ENCODE results near the gene ARL8B. TPM values are rescaled to one million over a fixed set of nuclear protein-coding genes. Genes with fewer than 3 reads are reported as not detected.

ARL8B gene
- polyA plus RNA-seq, 1 donor from 2014 or later = 103 TPM

- no peaks in the 10 kb centered on the region for H4K20me1 ChIP-seq (ENCODE audit: insufficient read depth)
- H3K9me2 ChIP-seq (ENCODE audit: insufficient read depth, low read length) = no peaks in the 10 kb centered on the region
- H3K9ac ChIP-seq (ENCODE audit: low read length) = no peak overlapping the region
- no peaks in the 10 kb centered on the region for H3K79me2 ChIP-seq (replicated peaks; ENCODE audit: insufficient read depth, low read length)
- no peaks in the 10 kb centered on the region for H3K27me3 ChIP-seq (ENCODE audit: insufficient read depth, low read depth, low read length)
- no peak overlapping the region for H3K4me3 ChIP-seq (ENCODE audit: low read length)
- H3F3A ChIP-seq (ENCODE audit: insufficient read depth, low read length, poor library complexity, severe bottlenecking) = no peaks in the 10 kb centered on the region
- H2AFZ ChIP-seq (ENCODE audit: low read depth, low read length) = no peak overlapping the region
- H3K36me3 ChIP-seq (ENCODE audit: insufficient read depth, low read length) = no peaks in the 10 kb centered on the region
- no peaks in the 10 kb centered on the region for H3K9me3 ChIP-seq (ENCODE audit: low read length)
- H3K27ac ChIP-seq (ENCODE audit: low read length) = no peak overlapping the region
- H3K4me2 ChIP-seq (ENCODE audit: low read length) = no peak overlapping the region
- TF ChIP-seq MXI1 (conservative IDR thresholded peaks at IDR 0.05; ENCODE audit: poor library complexity, severe bottlenecking) (no peak), TAF1 (IDR thresholded peaks at IDR 0.05; ENCODE audit: low read depth) (no peak), POLR2AphosphoS5 (IDR thresholded peaks at IDR 0.05) (no peak)
These were observed 23.7 kb upstream of the ARL8B start for GRCh38 chr3:5098346-5098745.

DNA sequence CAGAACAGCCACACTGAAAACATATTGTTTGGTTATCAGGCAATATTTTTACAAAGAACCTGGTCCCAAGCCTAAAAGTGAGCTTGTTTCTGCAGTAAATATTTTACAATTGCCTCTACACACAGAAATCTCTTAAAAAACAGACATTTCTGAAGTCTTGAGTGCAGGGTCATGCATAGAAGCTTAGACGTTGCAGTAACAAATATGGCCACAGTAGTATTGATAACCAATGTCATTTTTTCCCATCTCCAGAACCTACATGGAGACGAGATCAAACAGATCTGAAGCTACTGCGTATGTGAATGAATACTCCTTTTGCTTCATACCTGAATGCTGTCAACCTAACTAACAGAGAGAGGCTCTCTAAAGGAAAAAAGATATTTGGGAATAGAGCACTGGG is 19.6 kb upstream of the ARL8B start:
- TF ChIP-seq TAF1 (IDR thresholded peaks at IDR 0.05; ENCODE audit: low read depth) = no peak

DNA sequence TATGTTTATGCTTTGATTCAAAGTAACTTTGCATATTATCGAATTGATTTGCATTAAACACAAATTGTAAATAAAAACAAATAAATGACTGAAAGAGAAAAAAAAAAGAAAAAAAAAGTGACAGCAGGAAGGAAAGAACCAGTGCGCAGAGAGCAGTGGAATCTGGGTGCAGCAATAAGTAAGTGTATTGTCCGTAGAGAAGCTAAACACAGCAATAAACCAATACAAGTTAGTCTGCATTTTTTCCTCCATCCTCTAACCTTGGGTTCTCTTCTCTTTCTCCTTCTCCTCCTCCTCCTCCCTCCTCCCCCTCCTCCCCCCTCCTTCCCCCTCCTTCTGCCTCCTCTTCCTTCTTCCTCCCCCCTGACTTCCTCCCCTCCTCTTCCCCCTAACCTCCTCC is 18.3 kb upstream of the ARL8B start:
- Histone ChIP-seq H3K27me3 (ENCODE audit: insufficient read depth, low read depth, low read length) (no peaks in the 10 kb centered on the region), H3K4me2 (ENCODE audit: low read length) (no peak overlapping the region), H3K27ac (ENCODE audit: low read length) (no peak overlapping the region), H3K36me3 (ENCODE audit: insufficient read depth, low read length) (no peaks in the 10 kb centered on the region), H3F3A (ENCODE audit: insufficient read depth, low read length, poor library complexity, severe bottlenecking) (no peaks in the 10 kb centered on the region), H3K79me2 (replicated peaks; ENCODE audit: insufficient read depth, low read length) (no peaks in the 10 kb centered on the region), H3K9ac (ENCODE audit: low read length) (no peak overlapping the region), H3K4me3 (ENCODE audit: low read length) (no peak overlapping the region), H2AFZ (ENCODE audit: low read depth, low read length) (no peak overlapping the region), H3K9me3 (ENCODE audit: low read length) (no peaks in the 10 kb centered on the region), H3K9me2 (ENCODE audit: insufficient read depth, low read length) (no peaks in the 10 kb centered on the region), H4K20me1 (ENCODE audit: insufficient read depth) (no peaks in the 10 kb centered on the region)
- TF ChIP-seq SMC3 (conservative IDR thresholded peaks at IDR 0.05; ENCODE audit: poor library complexity) (no peak), POLR2AphosphoS5 (IDR thresholded peaks at IDR 0.05) (no peak), EZH2 (IDR thresholded peaks at IDR 0.05; ENCODE audit: borderline replicate concordance, insufficient read depth, low read length, poor library complexity, severe bottlenecking) (no peak), CTCF (IDR thresholded peaks at IDR 0.05; ENCODE audit: poor library complexity, severe bottlenecking) (no peak), MXI1 (conservative IDR thresholded peaks at IDR 0.05; ENCODE audit: poor library complexity, severe bottlenecking) (no peak), TAF1 (IDR thresholded peaks at IDR 0.05; ENCODE audit: low read depth) (no peak), RAD21 (conservative IDR thresholded peaks at IDR 0.05) (no peak), EP300 (conservative IDR thresholded peaks at IDR 0.05; ENCODE audit: poor library complexity, severe bottlenecking) (no peak)
- TF ChIP-seq, protein P1, sequence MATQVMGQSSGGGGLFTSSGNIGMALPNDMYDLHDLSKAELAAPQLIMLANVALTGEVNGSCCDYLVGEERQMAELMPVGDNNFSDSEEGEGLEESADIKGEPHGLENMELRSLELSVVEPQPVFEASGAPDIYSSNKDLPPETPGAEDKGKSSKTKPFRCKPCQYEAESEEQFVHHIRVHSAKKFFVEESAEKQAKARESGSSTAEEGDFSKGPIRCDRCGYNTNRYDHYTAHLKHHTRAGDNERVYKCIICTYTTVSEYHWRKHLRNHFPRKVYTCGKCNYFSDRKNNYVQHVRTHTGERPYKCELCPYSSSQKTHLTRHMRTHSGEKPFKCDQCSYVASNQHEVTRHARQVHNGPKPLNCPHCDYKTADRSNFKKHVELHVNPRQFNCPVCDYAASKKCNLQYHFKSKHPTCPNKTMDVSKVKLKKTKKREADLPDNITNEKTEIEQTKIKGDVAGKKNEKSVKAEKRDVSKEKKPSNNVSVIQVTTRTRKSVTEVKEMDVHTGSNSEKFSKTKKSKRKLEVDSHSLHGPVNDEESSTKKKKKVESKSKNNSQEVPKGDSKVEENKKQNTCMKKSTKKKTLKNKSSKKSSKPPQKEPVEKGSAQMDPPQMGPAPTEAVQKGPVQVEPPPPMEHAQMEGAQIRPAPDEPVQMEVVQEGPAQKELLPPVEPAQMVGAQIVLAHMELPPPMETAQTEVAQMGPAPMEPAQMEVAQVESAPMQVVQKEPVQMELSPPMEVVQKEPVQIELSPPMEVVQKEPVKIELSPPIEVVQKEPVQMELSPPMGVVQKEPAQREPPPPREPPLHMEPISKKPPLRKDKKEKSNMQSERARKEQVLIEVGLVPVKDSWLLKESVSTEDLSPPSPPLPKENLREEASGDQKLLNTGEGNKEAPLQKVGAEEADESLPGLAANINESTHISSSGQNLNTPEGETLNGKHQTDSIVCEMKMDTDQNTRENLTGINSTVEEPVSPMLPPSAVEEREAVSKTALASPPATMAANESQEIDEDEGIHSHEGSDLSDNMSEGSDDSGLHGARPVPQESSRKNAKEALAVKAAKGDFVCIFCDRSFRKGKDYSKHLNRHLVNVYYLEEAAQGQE (IDR thresholded peaks at IDR 0.05; ENCODE audit: borderline replicate concordance) = no peak

More for the DNA sequence above, 19.6 kb upstream of the ARL8B start:
- no peaks in the 10 kb centered on the region for H3K36me3 ChIP-seq (ENCODE audit: insufficient read depth, low read length)
- no peak overlapping the region for H3K9ac ChIP-seq (ENCODE audit: low read length)
- no peaks in the 10 kb centered on the region for H3F3A ChIP-seq (ENCODE audit: insufficient read depth, low read length, poor library complexity, severe bottlenecking)
- no peak overlapping the region for H3K4me3 ChIP-seq (ENCODE audit: low read length)
- H4K20me1 ChIP-seq (ENCODE audit: insufficient read depth) = no peaks in the 10 kb centered on the region
- no peaks in the 10 kb centered on the region for H3K79me2 ChIP-seq (replicated peaks; ENCODE audit: insufficient read depth, low read length)
- H3K27me3 ChIP-seq (ENCODE audit: insufficient read depth, low read depth, low read length) = no peaks in the 10 kb centered on the region
- H3K9me3 ChIP-seq (ENCODE audit: low read length) = no peaks in the 10 kb centered on the region
- no peak overlapping the region for H2AFZ ChIP-seq (ENCODE audit: low read depth, low read length)
- no peaks in the 10 kb centered on the region for H3K9me2 ChIP-seq (ENCODE audit: insufficient read depth, low read length)
- no peak overlapping the region for H3K4me2 ChIP-seq (ENCODE audit: low read length)
- H3K27ac ChIP-seq (ENCODE audit: low read length) = no peak overlapping the region

Data from neural cell (in vitro differentiated cells).